ENCODE results near the gene CD93. TPM values are rescaled to one million over a fixed set of nuclear protein-coding genes. Genes with fewer than 3 reads are reported as not detected.

The CD93 gene
- polyA plus RNA-seq, 3 donors = 36.2 to 42.3 (median 39.1) TPM

GRCh38 chr20:23039136-23039875, 46.8 kb downstream of the CD93 start:
- DNase-seq = no peak

GRCh38 chr20:23037017-23037481, 49.1 kb downstream of the CD93 start:
- DNase-seq = no peak

- no peak for DNase-seq
Measured at GRCh38 chr20:23036371-23036770, 49.8 kb downstream of the CD93 start.

GRCh38 chr20:23035731-23036130, 50.4 kb downstream of the CD93 start:
- no peak for DNase-seq

GRCh38 chr20:23034721-23035671, 51.1 kb downstream of the CD93 start, which contains the start of gene SSTR4:
Gene SSTR4 (plus strand): TSS chr20:23035312. CDS start chr20:23035484, 172 bp downstream.
- DNase-seq = no peak

- DNase-seq = no peak
Measured at GRCh38 chr20:23033918-23034317, 52.2 kb downstream of the CD93 start.

- DNase-seq = no peak
Measured at GRCh38 chr20:23032750-23033078, 53.4 kb downstream of the CD93 start.

- no peak for DNase-seq
Measured at GRCh38 chr20:23032056-23032749, 53.9 kb downstream of the CD93 start.

GRCh38 chr20:23031346-23031745, 54.8 kb downstream of the CD93 start:
- no peak for DNase-seq

Other genes starting within 250 kb of the CD93 start
- gene SSTR4, start 51.0 kb downstream of the CD93 start, polyA plus RNA-seq (ENCODE audit: insufficient read length in 3 of 3) = under 1 TPM in 1 of 3 donors, not detected in 2; 0.07 TPM
- gene THBD, start 36.7 kb downstream of the CD93 start, polyA plus RNA-seq (ENCODE audit: insufficient read length in 3 of 3) = 1 to 10 TPM; 3.7 to 7.9 (median 5.5) TPM

Measured in renal pelvis (tissue), 4 donors.